Ishikawa (cell line): ENCODE data around the gene ZNF576.

Experiments used
- CEBPB ChIP-seq: IDR thresholded peaks from 2 replicates; pipeline ENCODE4 v1.6.1; 2012
- CREB1 ChIP-seq: IDR thresholded peaks from 2 replicates; pipeline ENCODE4 v1.6.1; 2012; ENCODE audit warnings: low read depth
- EGR1 ChIP-seq: IDR thresholded peaks from 2 replicates; pipeline ENCODE4 v1.6.1; 2012
- EP300 ChIP-seq: IDR thresholded peaks from 2 replicates; pipeline ENCODE4 v1.6.1; 2012; ENCODE audit warnings: borderline replicate concordance
- FOXM1 ChIP-seq: IDR thresholded peaks from 2 replicates; pipeline ENCODE4 v1.6.1; 2012; ENCODE audit warnings: low read depth, borderline replicate concordance
- NFIC ChIP-seq: IDR thresholded peaks from 2 replicates; pipeline ENCODE4 v1.6.1; 2012
- RAD21 ChIP-seq: IDR thresholded peaks from 2 replicates; pipeline ENCODE4 v1.6.1; 2012; ENCODE audit warnings: low read depth
- TAF1 ChIP-seq: IDR thresholded peaks from 2 replicates; pipeline ENCODE4 v1.6.1; 2012; ENCODE audit warnings: low read depth, mild to moderate bottlenecking
- TCF12 ChIP-seq: IDR thresholded peaks from 2 replicates; pipeline ENCODE4 v1.6.1; 2012; ENCODE audit warnings: low read depth
- TEAD4 ChIP-seq: IDR thresholded peaks from 2 replicates; pipeline ENCODE4 v1.6.1; 2012
- USF1 ChIP-seq: IDR thresholded peaks from 2 replicates; pipeline ENCODE4 v1.6.1; 2012
- YY1 ChIP-seq: IDR thresholded peaks from 2 replicates; pipeline ENCODE4 v1.6.1; 2012; ENCODE audit warnings: low read depth
- ZBTB7A ChIP-seq: IDR thresholded peaks from 2 replicates; pipeline ENCODE4 v1.6.1; 2012; ENCODE audit warnings: low read depth
- TF ChIP-seq, protein P1 (sequence below): IDR thresholded peaks from 2 replicates; pipeline ENCODE4 v1.6.1; 2012; ENCODE audit warnings: low read depth, mild to moderate bottlenecking
- TF ChIP-seq, protein P2 (sequence below): IDR thresholded peaks from 2 replicates; pipeline ENCODE4 v1.6.1; 2012

The ZNF576 gene

GRCh38 chr19:43589277-43589676 is 7.1 kb upstream of the ZNF576 start:
- TF ChIP-seq TEAD4 (no peak), ZBTB7A (no peak), TAF1 (no peak), NFIC (no peak), CEBPB (no peak), EGR1 (no peak), EP300 (no peak), FOXM1 (no peak), CREB1 (no peak), TCF12 (no peak), RAD21 (no peak), USF1 (no peak), YY1 (no peak)
- TF ChIP-seq, protein P1, sequence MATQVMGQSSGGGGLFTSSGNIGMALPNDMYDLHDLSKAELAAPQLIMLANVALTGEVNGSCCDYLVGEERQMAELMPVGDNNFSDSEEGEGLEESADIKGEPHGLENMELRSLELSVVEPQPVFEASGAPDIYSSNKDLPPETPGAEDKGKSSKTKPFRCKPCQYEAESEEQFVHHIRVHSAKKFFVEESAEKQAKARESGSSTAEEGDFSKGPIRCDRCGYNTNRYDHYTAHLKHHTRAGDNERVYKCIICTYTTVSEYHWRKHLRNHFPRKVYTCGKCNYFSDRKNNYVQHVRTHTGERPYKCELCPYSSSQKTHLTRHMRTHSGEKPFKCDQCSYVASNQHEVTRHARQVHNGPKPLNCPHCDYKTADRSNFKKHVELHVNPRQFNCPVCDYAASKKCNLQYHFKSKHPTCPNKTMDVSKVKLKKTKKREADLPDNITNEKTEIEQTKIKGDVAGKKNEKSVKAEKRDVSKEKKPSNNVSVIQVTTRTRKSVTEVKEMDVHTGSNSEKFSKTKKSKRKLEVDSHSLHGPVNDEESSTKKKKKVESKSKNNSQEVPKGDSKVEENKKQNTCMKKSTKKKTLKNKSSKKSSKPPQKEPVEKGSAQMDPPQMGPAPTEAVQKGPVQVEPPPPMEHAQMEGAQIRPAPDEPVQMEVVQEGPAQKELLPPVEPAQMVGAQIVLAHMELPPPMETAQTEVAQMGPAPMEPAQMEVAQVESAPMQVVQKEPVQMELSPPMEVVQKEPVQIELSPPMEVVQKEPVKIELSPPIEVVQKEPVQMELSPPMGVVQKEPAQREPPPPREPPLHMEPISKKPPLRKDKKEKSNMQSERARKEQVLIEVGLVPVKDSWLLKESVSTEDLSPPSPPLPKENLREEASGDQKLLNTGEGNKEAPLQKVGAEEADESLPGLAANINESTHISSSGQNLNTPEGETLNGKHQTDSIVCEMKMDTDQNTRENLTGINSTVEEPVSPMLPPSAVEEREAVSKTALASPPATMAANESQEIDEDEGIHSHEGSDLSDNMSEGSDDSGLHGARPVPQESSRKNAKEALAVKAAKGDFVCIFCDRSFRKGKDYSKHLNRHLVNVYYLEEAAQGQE = no peak
- TF ChIP-seq, protein P2, sequence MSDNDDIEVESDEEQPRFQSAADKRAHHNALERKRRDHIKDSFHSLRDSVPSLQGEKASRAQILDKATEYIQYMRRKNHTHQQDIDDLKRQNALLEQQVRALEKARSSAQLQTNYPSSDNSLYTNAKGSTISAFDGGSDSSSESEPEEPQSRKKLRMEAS = no peak

- TF ChIP-seq, protein P2 = no peak
Observed at GRCh38 chr19:43589678-43590077, 6.7 kb upstream of the ZNF576 start.

DNA sequence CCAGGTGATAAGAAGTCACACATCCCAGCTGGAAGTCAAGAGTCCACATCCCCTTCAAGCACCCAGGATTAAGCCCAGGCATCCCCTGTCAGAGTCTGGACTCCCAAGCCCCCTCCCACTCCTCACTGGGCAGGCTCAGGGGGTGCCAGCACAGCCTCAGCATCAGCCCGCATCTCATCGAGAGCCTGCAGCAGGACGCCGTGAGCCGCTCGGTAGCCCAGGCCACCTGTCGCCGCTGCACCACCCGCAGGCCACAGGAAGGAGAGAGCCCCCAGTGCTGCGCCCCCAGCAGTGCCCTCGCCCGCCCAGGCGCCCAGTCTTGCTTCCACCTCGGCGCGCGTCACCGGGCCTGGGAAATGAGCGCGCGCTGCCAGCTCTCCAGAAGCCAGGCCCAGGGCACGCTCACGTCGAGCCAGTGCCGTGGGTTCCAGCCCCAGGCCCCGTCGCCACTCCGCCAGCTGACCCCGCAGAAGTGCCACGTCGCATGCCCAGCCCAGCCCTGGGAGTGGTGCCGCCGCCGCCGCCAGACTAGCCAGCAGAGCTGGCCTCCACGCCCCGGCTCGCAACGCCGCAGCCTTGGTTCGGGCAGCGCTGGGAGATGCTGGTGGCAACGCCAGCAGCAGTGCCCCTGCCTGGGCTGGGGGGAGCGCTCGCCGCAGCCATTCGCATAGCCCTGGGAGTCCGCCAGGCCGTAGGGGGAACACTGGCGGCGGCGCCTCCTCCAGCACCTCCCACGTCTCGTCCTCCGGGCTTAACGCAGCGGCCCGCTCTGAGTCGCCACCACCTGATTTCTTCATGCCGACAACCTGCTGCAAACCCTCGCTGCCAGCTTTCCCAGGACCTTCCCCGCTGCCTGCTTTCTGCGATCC is 4.3 kb upstream of the ZNF576 start:
- TF ChIP-seq FOXM1 = no peak
- TF ChIP-seq TAF1 = no peak
- TF ChIP-seq, protein P2 = no peak
- TF ChIP-seq ZBTB7A = no peak
- TF ChIP-seq EGR1 = no peak
- TF ChIP-seq RAD21 = no peak
- TF ChIP-seq TCF12 = no peak
- no peak for TF ChIP-seq TEAD4
- no peak for TF ChIP-seq NFIC
- TF ChIP-seq CREB1 = no peak
- TF ChIP-seq, protein P1 = no peak
- no peak for TF ChIP-seq CEBPB
- TF ChIP-seq USF1 = no peak
- no peak for TF ChIP-seq EP300

DNA sequence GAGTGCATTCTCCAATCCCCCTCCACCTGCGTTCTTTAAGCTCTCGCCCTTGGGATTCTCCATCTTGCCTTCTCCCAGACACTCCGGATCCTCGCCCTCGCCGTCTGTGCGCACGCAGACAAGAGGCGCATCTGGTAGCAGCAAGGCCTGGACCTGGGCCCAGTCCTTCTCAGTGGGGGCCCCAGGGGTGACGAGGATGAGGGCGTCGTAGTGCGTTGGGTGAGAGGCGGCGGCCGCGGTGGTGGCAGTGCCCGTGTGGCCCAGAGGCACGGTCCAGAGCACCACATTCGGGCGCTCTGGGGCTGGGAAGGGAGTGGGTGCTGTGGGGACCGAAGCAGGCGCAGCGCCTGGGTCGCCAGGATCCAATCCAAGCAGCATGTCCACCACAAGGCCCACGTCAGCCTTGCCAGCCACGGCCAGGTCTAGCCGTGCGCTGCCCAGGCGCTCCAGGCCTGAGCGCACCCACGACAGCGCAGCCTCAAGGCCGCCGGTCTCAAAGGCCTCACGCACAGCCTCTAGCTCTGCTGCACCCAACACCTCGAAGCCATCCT is 3.5 kb upstream of the ZNF576 start:
- TF ChIP-seq EGR1 (no peak), NFIC (no peak), USF1 (no peak)
- TF ChIP-seq, protein P2 = no peak

- TF ChIP-seq NFIC = no peak
- TF ChIP-seq, protein P2 = no peak
- TF ChIP-seq CEBPB = no peak
- no peak for TF ChIP-seq TAF1
- TF ChIP-seq TEAD4 = no peak
Observed at GRCh38 chr19:43594081-43594697, 2.2 kb upstream of the ZNF576 start.
